Lower leg skin (tissue), 4 donors: Measurements from ENCODE around the gene DPYD. TPM values are rescaled to one million over a fixed set of nuclear protein-coding genes. Genes with fewer than 3 reads are reported as not detected.

Experiments
- DNase-seq, 2 donors: peaks; one replicate each; pipeline ENCODE4 v3.0.0-alpha.2; 2019; ENCODE audit warnings: low spot score in 2 of 2
- H3K4me3 ChIP-seq: fragments of 200-600 bp; sonication (generic); 2 replicates; pipeline ENCODE4 v1.5.1; 2017; ENCODE audit warnings: mild to moderate bottlenecking, low read depth; ENCODE audit not compliant: poor library complexity, severe bottlenecking
- CTCF ChIP-seq, 3 donors: fragments of 450-650 bp; IDR thresholded peaks; one replicate each; pipeline ENCODE4 v1.5.1; 2016; ENCODE audit warnings: antibody characterized with exemption in 3 of 3, mild to moderate bottlenecking in 3 of 3, moderate library complexity in 2 of 3
- POLR2A ChIP-seq, 2 donors: fragments of 450-650 bp; IDR thresholded peaks; one replicate each; pipeline ENCODE4 v1.6.1; 2016 to 2017; ENCODE audit warnings: antibody characterized with exemption in 2 of 2, mild to moderate bottlenecking in 1 of 2, moderate library complexity in 1 of 2
- WGBS, 2 donors: methylation state at CpG; one replicate each; pipeline ENCODE4 v1.1.5; 2018; 5-methylcytosine and 5-hydroxymethylcytosine counted together
- intact Hi-C: fragments of 100-400 bp; cut with DNase I; formaldehyde crosslinking; loops from one replicate; pipeline ENCODE4 v1.15.0; 2023; ENCODE audit warnings: low total_unique reads
- total RNA-seq, 4 donors: library from RNA; depleted of rRNA; stranded (reverse); fragments of >200 nt; gene quantifications; one replicate each; pipeline ENCODE4 v1.1.0, GENCODE V29; 2016

Gene DPYD
- total RNA-seq, 4 donors from 2014 or later: 10.6 to 16.1 (median 14.6) TPM

GRCh38 chr1:97691325-97691724, 229.5 kb downstream of the DPYD start:
- H3K4me3 ChIP-seq: no peak overlapping the region
- no peak for TF ChIP-seq CTCF (IDR thresholded peaks at IDR 0.05)
- no peak for TF ChIP-seq POLR2A (IDR thresholded peaks at IDR 0.05)
- no peak for DNase-seq
- intact Hi-C loops: no loop called here

- TF ChIP-seq POLR2A (IDR thresholded peaks at IDR 0.05) (no peak), CTCF (IDR thresholded peaks at IDR 0.05) (no peak)
- 87 to 94% methylated on average over 2 of the region's 2 CpGs for WGBS, 2 donors
- DNase-seq: no peak
- no peak overlapping the region for H3K4me3 ChIP-seq
- intact Hi-C loops: no loop called here
These were observed 235.5 kb downstream of the DPYD start for GRCh38 chr1:97685360-97685759.

DNA sequence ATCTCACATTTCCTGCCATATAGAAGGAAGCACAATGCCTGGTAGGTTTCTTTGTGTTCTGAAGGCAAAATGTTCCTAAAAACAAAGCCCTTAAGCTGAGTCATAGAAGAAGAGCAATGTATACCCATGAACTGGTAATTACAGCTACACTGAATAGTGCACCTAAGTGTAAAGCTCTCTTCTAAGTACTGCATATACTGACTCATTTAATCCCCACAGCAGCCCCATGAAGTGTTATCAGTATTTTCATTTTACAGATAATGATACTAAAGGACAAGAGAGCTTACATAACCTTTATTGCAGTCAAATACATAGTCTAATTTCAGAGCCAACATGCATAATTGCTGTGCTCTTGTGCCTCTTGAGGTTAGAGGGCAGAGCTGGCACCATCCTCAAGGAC, 239.9 kb downstream of the DPYD start:
- TF ChIP-seq POLR2A (IDR thresholded peaks at IDR 0.05): no peak
- no peak for TF ChIP-seq CTCF (IDR thresholded peaks at IDR 0.05)
- no peak for DNase-seq
- intact Hi-C loops: no loop called here
- H3K4me3 ChIP-seq: no peak overlapping the region

DNA sequence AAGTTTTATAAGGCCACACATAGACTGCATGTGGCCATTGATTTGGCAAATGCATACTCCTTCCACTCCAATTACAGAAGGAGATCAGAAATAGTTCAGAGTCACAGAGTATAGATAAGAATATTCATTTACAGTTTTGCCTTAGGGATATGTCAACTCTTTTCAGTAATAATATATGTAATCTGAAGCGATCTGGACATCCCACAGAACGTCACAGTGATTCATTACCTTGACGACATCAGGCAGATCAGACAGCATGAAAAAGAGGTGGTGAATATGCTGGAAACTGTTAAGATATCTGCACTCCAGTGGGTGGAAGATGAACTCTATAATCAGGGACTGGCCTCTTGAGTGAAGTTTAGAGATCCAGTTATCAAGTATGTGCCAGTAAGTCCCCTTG, 240.4 kb downstream of the DPYD start:
- 46 to 61% methylated on average over 3 of the region's 3 CpGs for WGBS, 2 donors
- TF ChIP-seq POLR2A (IDR thresholded peaks at IDR 0.05): no peak
- TF ChIP-seq CTCF (IDR thresholded peaks at IDR 0.05): no peak
- DNase-seq: no peak
- H3K4me3 ChIP-seq: no peak overlapping the region
- intact Hi-C loops: no loop called here

DNA sequence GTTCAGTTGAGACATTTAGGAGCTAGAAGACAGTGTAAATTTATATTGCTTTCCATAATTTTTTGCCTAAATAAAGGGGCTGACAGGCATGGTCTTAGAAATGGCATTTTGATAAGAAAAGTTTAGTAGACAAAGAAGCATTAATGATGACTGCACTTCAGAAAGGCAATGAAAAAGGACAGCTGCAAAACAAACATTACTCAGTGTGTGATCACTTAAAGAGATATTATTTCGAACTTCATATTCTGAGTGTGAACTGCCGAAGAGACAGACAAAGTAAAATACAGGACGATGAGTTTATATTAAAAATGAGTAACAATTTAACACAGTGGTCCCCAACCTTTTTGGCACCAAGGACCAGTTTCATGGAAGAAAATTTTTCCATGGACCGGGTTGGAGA, 243.1 kb downstream of the DPYD start:
- 91 to 95% methylated on average over 4 of the region's 4 CpGs for WGBS, 2 donors
- intact Hi-C loops: no loop called here
- no peak for TF ChIP-seq POLR2A (IDR thresholded peaks at IDR 0.05)
- TF ChIP-seq CTCF (IDR thresholded peaks at IDR 0.05): no peak
- H3K4me3 ChIP-seq: no peak overlapping the region
- DNase-seq: no peak

- intact Hi-C loops: no loop called here
- H3K4me3 ChIP-seq: no peak overlapping the region
- TF ChIP-seq CTCF (IDR thresholded peaks at IDR 0.05) (no peak), POLR2A (IDR thresholded peaks at IDR 0.05) (no peak)
- no peak for DNase-seq
- WGBS, 2 donors: 89 to 91% methylated on average over 4 of the region's 4 CpGs
These were observed 246.3 kb downstream of the DPYD start for GRCh38 chr1:97674517-97674916.
